GM19438 (cell line): ENCODE measurements around the gene UNC80.
A peak's percentile ranks its signal among the peaks of the same experiment; 100 is the strongest.

Experiments
- ATAC-seq: cut with Tn5 transposase; IDR thresholded peaks from one replicate; pipeline ENCODE4 v1.9.1; 2021; ENCODE audit warnings: low read depth; ENCODE audit not compliant: unreplicated experiment

UNC80 gene

GRCh38 chr2:209965723-209966122 lies 194.1 kb downstream of the UNC80 start:
- no peak for ATAC-seq

DNA sequence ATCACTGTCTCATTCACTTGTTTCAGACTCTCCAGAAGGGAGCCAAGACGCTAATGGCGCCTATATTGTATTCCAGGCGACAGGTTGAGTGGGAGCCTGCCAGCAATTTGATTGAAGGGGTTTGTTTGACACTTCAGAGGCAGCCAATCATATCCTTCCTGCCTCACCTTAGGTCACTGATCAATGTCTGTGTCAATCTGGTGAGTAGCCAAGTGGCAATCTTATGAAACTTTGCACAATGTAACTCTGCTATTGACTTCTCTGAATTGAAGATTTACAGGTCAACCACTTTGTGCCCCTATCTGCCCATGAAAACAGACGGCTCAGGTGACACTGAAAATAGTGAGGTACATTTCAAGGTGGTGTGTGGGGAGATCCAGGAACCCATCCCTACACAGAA lies 198.1 kb downstream of the UNC80 start:
- no peak for ATAC-seq

DNA sequence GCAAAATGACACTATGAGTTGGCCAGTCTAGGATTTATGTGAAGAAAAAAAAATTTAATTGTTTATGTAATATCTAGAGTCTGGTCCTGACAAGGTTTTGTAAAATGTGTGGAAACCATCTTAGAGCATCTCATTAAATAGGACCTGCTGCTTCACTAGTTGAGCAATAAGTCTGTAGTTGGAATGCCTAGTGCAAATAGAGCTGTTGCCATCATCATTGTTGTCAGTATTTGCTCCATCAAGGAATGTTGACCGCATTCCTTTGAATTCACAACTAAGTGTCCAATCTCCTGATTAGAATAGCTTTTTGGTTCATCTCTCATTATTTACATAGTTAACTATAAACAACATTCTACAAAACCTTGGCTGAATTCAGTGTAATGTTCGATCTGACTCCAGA lies 198.6 kb downstream of the UNC80 start:
- no peak for ATAC-seq

DNA sequence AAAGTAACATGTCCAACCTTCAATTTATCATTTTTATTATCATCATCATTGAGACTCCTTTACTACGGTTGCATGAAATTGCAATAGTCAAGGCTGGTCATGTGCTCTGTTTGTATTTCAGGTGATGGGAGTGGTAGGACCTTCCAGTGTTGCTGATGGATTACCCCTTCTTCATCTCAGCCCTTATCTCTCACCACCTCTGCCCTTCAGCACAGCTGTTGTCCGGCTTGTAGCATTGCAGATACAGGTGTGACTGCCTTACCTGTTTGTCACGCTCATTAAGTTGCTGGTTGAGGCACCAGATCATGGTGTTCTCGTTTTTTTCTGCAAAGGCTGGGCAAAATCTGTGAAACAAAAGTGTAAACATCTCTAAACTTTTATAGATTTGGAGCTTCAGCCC lies 199.1 kb downstream of the UNC80 start:
- no peak for ATAC-seq

DNA sequence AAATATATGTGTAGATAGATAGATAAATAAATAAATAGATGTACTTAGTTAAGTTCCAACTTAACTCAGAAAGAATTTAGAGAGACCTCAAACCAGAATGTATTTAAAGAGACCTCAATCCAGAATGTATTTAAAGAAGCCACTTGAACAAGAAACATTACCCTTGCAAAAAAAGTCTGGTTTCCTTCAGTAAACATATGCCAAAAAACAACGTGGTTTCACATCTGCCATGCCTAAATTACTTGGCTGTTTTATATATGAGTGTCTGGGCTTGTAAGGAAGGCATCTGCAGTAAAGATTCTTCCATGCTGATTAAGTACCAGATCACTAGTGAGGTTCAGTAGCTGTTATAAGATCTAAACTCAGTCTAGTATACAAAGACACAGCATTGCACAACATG lies 201.7 kb downstream of the UNC80 start:
- ATAC-seq, result no peak

GRCh38 chr2:209974576-209974975 lies 202.9 kb downstream of the UNC80 start:
- no peak for ATAC-seq

DNA sequence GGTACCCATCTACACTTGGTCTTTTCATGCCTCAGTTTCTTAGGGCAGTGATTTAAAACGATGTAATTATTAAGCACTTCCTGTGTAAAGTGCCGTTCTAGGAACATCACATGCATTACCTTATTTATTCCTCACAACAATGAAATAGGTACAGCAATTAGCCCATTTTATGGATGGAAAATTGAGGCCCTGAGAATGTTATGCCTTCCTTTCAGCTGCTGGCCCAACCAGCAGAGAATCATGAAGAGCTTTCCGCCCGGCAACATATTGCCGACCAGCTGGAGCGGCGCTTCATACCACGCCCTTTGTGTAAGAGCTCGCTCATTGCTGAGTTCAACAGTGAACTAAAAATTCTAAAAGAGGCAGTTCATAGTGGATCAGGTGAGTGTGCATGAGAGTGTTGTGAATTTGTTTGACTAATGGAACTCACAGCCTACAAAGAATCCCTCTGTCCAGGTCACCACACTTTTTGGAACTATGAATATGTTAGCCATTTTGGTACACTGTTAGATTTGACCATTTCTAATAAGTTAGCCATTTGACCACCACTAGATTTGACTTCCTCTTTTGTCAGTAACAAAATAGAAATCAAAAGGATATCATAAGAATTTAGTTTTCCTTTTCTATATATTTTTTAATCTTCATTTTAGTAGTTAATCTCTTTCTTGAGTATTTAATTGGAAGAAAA lies 205.2 kb downstream of the UNC80 start:
- peak; percentile 84 for ATAC-seq

GRCh38 chr2:209977386-209978239 lies 206.0 kb downstream of the UNC80 start:
- peak; percentile 55 for ATAC-seq

GRCh38 chr2:209984291-209984690 lies 212.7 kb downstream of the UNC80 start:
- no peak for ATAC-seq

DNA sequence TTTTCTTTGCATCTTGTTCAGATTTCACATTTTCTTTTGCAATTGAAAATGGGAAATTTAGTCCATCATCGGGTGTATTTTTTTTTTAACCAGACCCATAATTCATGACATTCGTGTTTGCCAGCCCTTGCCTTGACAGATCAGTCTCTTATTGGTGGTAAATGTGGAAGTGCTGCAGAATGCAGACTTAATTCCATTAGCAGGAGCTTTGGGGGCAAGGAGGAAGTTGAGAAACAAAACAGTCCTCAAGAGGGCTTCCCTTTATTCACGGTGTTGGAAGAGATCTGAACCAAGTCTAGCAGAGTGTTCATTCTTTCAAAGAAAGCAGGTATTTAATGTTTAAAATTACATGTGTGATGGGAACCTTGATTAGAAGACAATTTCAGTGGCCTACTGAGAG lies 214.2 kb downstream of the UNC80 start:
- ATAC-seq, result no peak

DNA sequence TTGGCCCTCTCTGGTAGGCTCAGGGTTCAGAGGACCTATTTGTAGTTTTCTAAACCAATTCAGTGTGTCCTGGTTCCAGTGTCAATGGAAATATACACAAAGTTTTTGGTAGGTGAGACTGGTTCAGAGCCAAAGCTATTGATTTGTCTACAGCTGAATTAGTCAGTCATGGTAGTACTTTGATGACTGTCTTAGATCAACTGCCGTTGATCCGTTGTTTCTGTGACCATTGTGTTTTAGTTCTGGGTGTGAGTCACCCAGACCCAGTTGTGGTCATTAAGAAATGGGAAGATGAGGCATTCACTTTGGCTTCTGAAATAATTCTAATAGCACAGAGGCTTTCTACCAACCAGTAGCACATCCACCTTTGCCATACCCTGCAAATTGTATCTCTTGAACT lies 214.8 kb downstream of the UNC80 start:
- ATAC-seq, result no peak

DNA sequence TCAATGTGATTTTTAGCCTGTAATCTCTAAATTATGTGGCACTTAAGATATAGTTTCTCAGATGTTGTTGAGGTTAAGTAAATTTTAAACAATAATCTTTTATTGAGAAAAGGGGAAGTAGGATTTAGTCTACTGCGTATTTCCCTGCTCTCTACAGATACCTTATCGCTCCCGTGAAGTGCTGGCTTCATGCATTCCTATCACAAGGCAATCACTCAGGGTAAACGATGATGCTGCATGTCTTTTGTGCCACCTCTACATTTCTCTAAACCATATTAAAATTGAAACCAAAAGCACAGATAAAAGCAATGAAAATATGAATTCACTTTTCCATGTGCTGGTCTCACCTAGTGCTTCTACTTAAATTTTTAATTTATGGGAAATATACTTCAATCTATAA lies 216.4 kb downstream of the UNC80 start:
- peak; percentile 63 for ATAC-seq

- no peak for ATAC-seq
Measured at GRCh38 chr2:209990838-209991237, 219.2 kb downstream of the UNC80 start.

- no peak for ATAC-seq
Measured at GRCh38 chr2:209993968-209994367, 222.3 kb downstream of the UNC80 start.

DNA sequence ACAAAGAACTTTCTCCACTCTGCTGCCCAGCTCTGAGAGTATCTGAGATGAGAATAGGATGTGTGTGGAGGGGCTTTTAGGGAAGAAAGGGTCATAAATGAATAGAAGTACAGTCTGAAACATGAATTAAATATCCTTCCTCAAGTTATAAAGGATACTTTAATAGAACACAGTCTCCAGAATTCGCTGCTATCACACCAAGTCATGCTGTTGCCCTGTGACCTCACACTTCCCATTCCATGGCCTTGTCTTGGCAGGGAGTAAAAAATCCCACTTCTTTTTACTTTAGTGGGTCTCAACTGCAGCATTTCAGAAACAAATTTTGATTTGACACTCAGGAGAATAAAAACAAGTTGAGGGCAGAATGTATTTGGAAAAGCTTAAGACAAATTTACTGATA lies 227.0 kb downstream of the UNC80 start:
- ATAC-seq, result no peak

- no peak for ATAC-seq
Measured at GRCh38 chr2:210000464-210001324, 229.1 kb downstream of the UNC80 start.

- ATAC-seq, result peak; percentile 99
Measured at GRCh38 chr2:210002158-210003157, 230.8 kb downstream of the UNC80 start, which contains the start of gene RPE. TSS of gene RPE (plus strand) at chr2:210002638. CDS start at chr2:210002662, 24 bp downstream.

GRCh38 chr2:210003359-210003758 lies 231.7 kb downstream of the UNC80 start:
- no peak for ATAC-seq

- no peak for ATAC-seq
Measured at GRCh38 chr2:210004881-210005280, 233.2 kb downstream of the UNC80 start.

DNA sequence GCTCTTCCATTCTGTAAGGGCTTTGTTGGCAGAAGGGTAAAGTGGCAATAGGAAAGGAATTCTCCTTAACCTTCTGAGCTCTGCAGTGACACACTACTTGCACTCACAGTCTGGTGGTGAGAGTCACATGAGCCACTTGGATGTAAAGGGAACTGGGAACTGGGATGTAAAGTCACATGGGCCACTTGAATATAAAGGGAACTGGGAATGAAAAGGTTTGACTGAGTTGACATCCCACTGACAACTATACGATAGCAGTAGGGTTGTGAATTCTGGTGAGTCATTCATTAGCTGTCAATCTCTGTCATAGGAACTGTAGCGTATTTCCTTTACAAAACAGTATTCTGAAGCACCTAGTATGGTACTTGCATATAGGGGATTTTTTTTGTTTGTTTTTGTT lies 236.3 kb downstream of the UNC80 start:
- no peak for ATAC-seq
